ENCODE data around the gene FOXJ1.

Gene FOXJ1

GRCh38 chr17:76151896-76152454 is 10.9 kb upstream of the FOXJ1 start:
- no peak overlapping the region for H3K4me3 ChIP-seq (ENCODE audit: low read depth in 1 of 2, low read length in 2 of 2)
- no peak overlapping the region for H3K9ac ChIP-seq (ENCODE audit: low read depth in 1 of 2, low read length in 2 of 2)
- no peaks in the 10 kb centered on the region for H3K27me3 ChIP-seq (ENCODE audit: control insufficient read depth in 1 of 2, insufficient read depth in 2 of 2, low read length in 2 of 2)
- H3K27ac ChIP-seq (ENCODE audit: low read depth, low read length), result no peak overlapping the region
- H3K9me3 ChIP-seq (ENCODE audit: control insufficient read depth in 1 of 2, low read length in 2 of 2), result no peaks in the 10 kb centered on the region
- H3K36me3 ChIP-seq (ENCODE audit: control insufficient read depth in 1 of 2, insufficient read depth in 2 of 2, low read length in 2 of 2), result peaks cover 8 to 43% of the 10 kb centered on the region in 2 donors
- no peaks in the 10 kb centered on the region for H3K4me1 ChIP-seq (ENCODE audit: control insufficient read depth in 1 of 2, insufficient read depth in 2 of 2, low read length in 2 of 2)

GRCh38 chr17:76150712-76151622 is 9.9 kb upstream of the FOXJ1 start:
- Histone ChIP-seq H3K4me3 (ENCODE audit: low read depth in 1 of 2, low read length in 2 of 2) (no peak overlapping the region), H3K27ac (ENCODE audit: low read depth, low read length) (no peak overlapping the region), H3K4me1 (ENCODE audit: control insufficient read depth in 1 of 2, insufficient read depth in 2 of 2, low read length in 2 of 2) (peaks cover 1 to 2% of the 10 kb centered on the region in 2 donors), H3K9ac (ENCODE audit: low read depth in 1 of 2, low read length in 2 of 2) (no peak overlapping the region), H3K9me3 (ENCODE audit: control insufficient read depth in 1 of 2, low read length in 2 of 2) (no peaks in the 10 kb centered on the region), H3K36me3 (ENCODE audit: control insufficient read depth in 1 of 2, insufficient read depth in 2 of 2, low read length in 2 of 2) (peaks cover 8 to 48% of the 10 kb centered on the region in 2 donors), H3K27me3 (ENCODE audit: control insufficient read depth in 1 of 2, insufficient read depth in 2 of 2, low read length in 2 of 2) (no peaks in the 10 kb centered on the region)

GRCh38 chr17:76149214-76149613 is 8.2 kb upstream of the FOXJ1 start:
- peaks cover 2 to 39% of the 10 kb centered on the region in 2 donors for H3K36me3 ChIP-seq (ENCODE audit: control insufficient read depth in 1 of 2, insufficient read depth in 2 of 2, low read length in 2 of 2)
- H3K27ac ChIP-seq (ENCODE audit: low read depth, low read length), result no peak overlapping the region
- no peaks in the 10 kb centered on the region for H3K27me3 ChIP-seq (ENCODE audit: control insufficient read depth in 1 of 2, insufficient read depth in 2 of 2, low read length in 2 of 2)
- H3K4me3 ChIP-seq (ENCODE audit: low read depth in 1 of 2, low read length in 2 of 2), result no peak overlapping the region
- no peaks in the 10 kb centered on the region for H3K9me3 ChIP-seq (ENCODE audit: control insufficient read depth in 1 of 2, low read length in 2 of 2)
- H3K4me1 ChIP-seq (ENCODE audit: control insufficient read depth in 1 of 2, insufficient read depth in 2 of 2, low read length in 2 of 2), result peaks cover 7 to 13% of the 10 kb centered on the region in 2 donors
- no peak overlapping the region for H3K9ac ChIP-seq (ENCODE audit: low read depth in 1 of 2, low read length in 2 of 2)

- Histone ChIP-seq H3K9me3 (ENCODE audit: control insufficient read depth in 1 of 2, low read length in 2 of 2) (no peaks in the 10 kb centered on the region), H3K27me3 (ENCODE audit: control insufficient read depth in 1 of 2, insufficient read depth in 2 of 2, low read length in 2 of 2) (no peaks in the 10 kb centered on the region), H3K4me1 (ENCODE audit: control insufficient read depth in 1 of 2, insufficient read depth in 2 of 2, low read length in 2 of 2) (peaks cover 7 to 16% of the 10 kb centered on the region in 2 donors), H3K4me3 (ENCODE audit: low read depth in 1 of 2, low read length in 2 of 2) (no peak overlapping the region), H3K27ac (ENCODE audit: low read depth, low read length) (no peak overlapping the region), H3K9ac (ENCODE audit: low read depth in 1 of 2, low read length in 2 of 2) (no peak overlapping the region), H3K36me3 (ENCODE audit: control insufficient read depth in 1 of 2, insufficient read depth in 2 of 2, low read length in 2 of 2) (peaks cover 0 to 33% of the 10 kb centered on the region in 2 donors)
Measured at GRCh38 chr17:76148015-76148326, 6.9 kb upstream of the FOXJ1 start.

- Histone ChIP-seq H3K9me3 (ENCODE audit: control insufficient read depth in 1 of 2, low read length in 2 of 2) (no peaks in the 10 kb centered on the region), H3K4me3 (ENCODE audit: low read depth in 1 of 2, low read length in 2 of 2) (no peak overlapping the region), H3K27ac (ENCODE audit: low read depth, low read length) (no peak overlapping the region), H3K36me3 (ENCODE audit: control insufficient read depth in 1 of 2, insufficient read depth in 2 of 2, low read length in 2 of 2) (peaks cover 0 to 33% of the 10 kb centered on the region in 2 donors), H3K9ac (ENCODE audit: low read depth in 1 of 2, low read length in 2 of 2) (no peak overlapping the region), H3K27me3 (ENCODE audit: control insufficient read depth in 1 of 2, insufficient read depth in 2 of 2, low read length in 2 of 2) (no peaks in the 10 kb centered on the region), H3K4me1 (ENCODE audit: control insufficient read depth in 1 of 2, insufficient read depth in 2 of 2, low read length in 2 of 2) (peaks cover 7 to 16% of the 10 kb centered on the region in 2 donors)
Measured at GRCh38 chr17:76147211-76148014, 6.4 kb upstream of the FOXJ1 start.

- Histone ChIP-seq H3K4me1 (ENCODE audit: control insufficient read depth in 1 of 2, insufficient read depth in 2 of 2, low read length in 2 of 2) (peaks cover 14 to 21% of the 10 kb centered on the region in 2 donors), H3K36me3 (ENCODE audit: control insufficient read depth in 1 of 2, insufficient read depth in 2 of 2, low read length in 2 of 2) (peaks cover 0 to 22% of the 10 kb centered on the region in 2 donors), H3K27ac (ENCODE audit: low read depth, low read length) (no peak overlapping the region), H3K9ac (ENCODE audit: low read depth in 1 of 2, low read length in 2 of 2) (peak overlapping the region in 1 of 2 donors; percentile 37), H3K9me3 (ENCODE audit: control insufficient read depth in 1 of 2, low read length in 2 of 2) (no peaks in the 10 kb centered on the region), H3K4me3 (ENCODE audit: low read depth in 1 of 2, low read length in 2 of 2) (no peak overlapping the region), H3K27me3 (ENCODE audit: control insufficient read depth in 1 of 2, insufficient read depth in 2 of 2, low read length in 2 of 2) (no peaks in the 10 kb centered on the region)
Measured at GRCh38 chr17:76146053-76146851, 5.2 kb upstream of the FOXJ1 start.

- H3K4me3 ChIP-seq (ENCODE audit: low read depth in 1 of 2, low read length in 2 of 2), result peak overlapping the region in 1 of 2 donors; percentile 8
- H3K9me3 ChIP-seq (ENCODE audit: control insufficient read depth in 1 of 2, low read length in 2 of 2), result no peaks in the 10 kb centered on the region
- H3K36me3 ChIP-seq (ENCODE audit: control insufficient read depth in 1 of 2, insufficient read depth in 2 of 2, low read length in 2 of 2), result peaks cover 0 to 21% of the 10 kb centered on the region in 2 donors
- H3K4me1 ChIP-seq (ENCODE audit: control insufficient read depth in 1 of 2, insufficient read depth in 2 of 2, low read length in 2 of 2), result peaks cover 19 to 24% of the 10 kb centered on the region in 2 donors
- H3K9ac ChIP-seq (ENCODE audit: low read depth in 1 of 2, low read length in 2 of 2), result peak overlapping the region in 1 of 2 donors; percentile 37
- H3K27ac ChIP-seq (ENCODE audit: low read depth, low read length), result no peak overlapping the region
- peaks cover 0 to 5% of the 10 kb centered on the region in 2 donors for H3K27me3 ChIP-seq (ENCODE audit: control insufficient read depth in 1 of 2, insufficient read depth in 2 of 2, low read length in 2 of 2)
Measured at GRCh38 chr17:76145231-76146052, 4.4 kb upstream of the FOXJ1 start.

- H3K36me3 ChIP-seq (ENCODE audit: control insufficient read depth in 1 of 2, insufficient read depth in 2 of 2, low read length in 2 of 2), result peaks cover 0 to 16% of the 10 kb centered on the region in 2 donors
- no peaks in the 10 kb centered on the region for H3K9me3 ChIP-seq (ENCODE audit: control insufficient read depth in 1 of 2, low read length in 2 of 2)
- H3K27me3 ChIP-seq (ENCODE audit: control insufficient read depth in 1 of 2, insufficient read depth in 2 of 2, low read length in 2 of 2), result peaks cover 8 to 28% of the 10 kb centered on the region in 2 donors
- H3K9ac ChIP-seq (ENCODE audit: low read depth in 1 of 2, low read length in 2 of 2), result no peak overlapping the region
- H3K4me3 ChIP-seq (ENCODE audit: low read depth in 1 of 2, low read length in 2 of 2), result no peak overlapping the region
- peaks cover 20 to 40% of the 10 kb centered on the region in 2 donors for H3K4me1 ChIP-seq (ENCODE audit: control insufficient read depth in 1 of 2, insufficient read depth in 2 of 2, low read length in 2 of 2)
- H3K27ac ChIP-seq (ENCODE audit: low read depth, low read length), result no peak overlapping the region
Measured at GRCh38 chr17:76142585-76143041, 1.6 kb upstream of the FOXJ1 start.

All from duodenal mucosa (tissue), 2 donors.